Thymus (tissue), 11 donors: ENCODE results near the gene INSIG1. TPM values are rescaled to one million over a fixed set of nuclear protein-coding genes. Genes with fewer than 3 reads are reported as not detected.

Experiments
- DNase-seq, 9 donors: peaks; one replicate each; pipeline ENCODE4 v3.0.0-alpha.2; 2013; ENCODE audit warnings: low spot score in 9 of 9, low read depth in 6 of 9, missing footprints in 1 of 9
- H3K27ac ChIP-seq, 2 donors: one replicate each; pipeline ENCODE4 v1.5.1; 2013; ENCODE audit warnings: control low read depth in 1 of 2, low read depth in 1 of 2, low read length in 1 of 2, mild to moderate bottlenecking in 1 of 2, moderate library complexity in 1 of 2
- H3K27me3 ChIP-seq, 2 donors: one replicate each; pipeline ENCODE4 v1.5.1; 2013; ENCODE audit warnings: low read length in 1 of 2; ENCODE audit not compliant: control insufficient read depth in 2 of 2, insufficient read depth in 1 of 2
- H3K36me3 ChIP-seq, 2 donors: one replicate each; pipeline ENCODE4 v1.5.1; 2013; ENCODE audit warnings: low read length in 1 of 2, mild to moderate bottlenecking in 1 of 2, moderate library complexity in 1 of 2; ENCODE audit not compliant: control insufficient read depth in 2 of 2, insufficient read depth in 2 of 2
- H3K4me1 ChIP-seq, 2 donors: one replicate each; pipeline ENCODE4 v1.5.1; 2013; ENCODE audit warnings: low read length in 2 of 2; ENCODE audit not compliant: control insufficient read depth in 2 of 2, insufficient read depth in 2 of 2
- H3K4me3 ChIP-seq, 2 donors: one replicate each; pipeline ENCODE4 v1.5.1; 2013; ENCODE audit warnings: low read length in 2 of 2, control low read depth in 1 of 2, mild to moderate bottlenecking in 1 of 2
- H3K9me3 ChIP-seq, 2 donors: one replicate each; pipeline ENCODE4 v1.5.1; 2013; ENCODE audit warnings: low read length in 1 of 2, mild to moderate bottlenecking in 1 of 2; ENCODE audit not compliant: control insufficient read depth in 2 of 2, insufficient read depth in 1 of 2
- WGBS: extraction: QIAGEN DNeasy Blood & Tissue Kit; methylation state at CpG from one replicate; pipeline ENCODE4 v1.1.7; 2013; 5-methylcytosine and 5-hydroxymethylcytosine counted together
- polyA plus RNA-seq: library from polyadenylated mRNA; stranded (reverse); fragments of 200-250 nt; gene quantifications from one replicate; pipeline ENCODE4 v1.2.3, GENCODE V29; 2013
- total RNA-seq: library from RNA; stranded (reverse); fragments of 120-200 nt; gene quantifications from one replicate; pipeline ENCODE4 v1.2.4, GENCODE V29; 2013
- donor health status: healthy.

Gene INSIG1
- total and polyA plus RNA-seq, 2 donors: 37.1 to 50.2 TPM

GRCh38 chr7:155353256-155353897, 55.7 kb downstream of the INSIG1 start:
- WGBS: 69% methylated on average over 9 of the region's 9 CpGs
- H3K27me3 ChIP-seq: peaks cover 5 to 44% of the 10 kb centered on the region in 2 donors
- H3K36me3 ChIP-seq: no peaks in the 10 kb centered on the region
- no peaks in the 10 kb centered on the region for H3K4me1 ChIP-seq
- no peak for DNase-seq
- no peak overlapping the region for H3K4me3 ChIP-seq
- no peaks in the 10 kb centered on the region for H3K9me3 ChIP-seq
- no peak overlapping the region for H3K27ac ChIP-seq

- no peaks in the 10 kb centered on the region for H3K36me3 ChIP-seq
- WGBS: 81% methylated on average over 20 of the region's 20 CpGs
- no peak overlapping the region for H3K27ac ChIP-seq
- no peak for DNase-seq
- H3K4me3 ChIP-seq: no peak overlapping the region
- no peaks in the 10 kb centered on the region for H3K4me1 ChIP-seq
- H3K27me3 ChIP-seq: peaks cover 5 to 47% of the 10 kb centered on the region in 2 donors
- no peaks in the 10 kb centered on the region for H3K9me3 ChIP-seq
Observed at GRCh38 chr7:155354371-155355048, 56.8 kb downstream of the INSIG1 start.

GRCh38 chr7:155355176-155355575, 57.5 kb downstream of the INSIG1 start:
- Histone ChIP-seq H3K4me1 (no peaks in the 10 kb centered on the region), H3K4me3 (no peak overlapping the region), H3K36me3 (no peaks in the 10 kb centered on the region), H3K27me3 (peaks cover under 1 to 47% of the 10 kb centered on the region in 2 donors), H3K9me3 (no peaks in the 10 kb centered on the region), H3K27ac (no peak overlapping the region)
- 89% methylated on average over 11 of the region's 11 CpGs for WGBS
- DNase-seq: no peak

GRCh38 chr7:155355745-155356144, 58.1 kb downstream of the INSIG1 start:
- WGBS: 93% methylated on average over 8 of the region's 8 CpGs

GRCh38 chr7:155356323-155357105, 58.8 kb downstream of the INSIG1 start:
- Histone ChIP-seq H3K9me3 (no peaks in the 10 kb centered on the region), H3K36me3 (no peaks in the 10 kb centered on the region), H3K4me3 (no peak overlapping the region), H3K27me3 (peaks cover 0 to 60% of the 10 kb centered on the region in 2 donors), H3K4me1 (no peaks in the 10 kb centered on the region), H3K27ac (no peak overlapping the region)
- DNase-seq: no peak
- 59% methylated on average over 14 of the region's 14 CpGs for WGBS

More at GRCh38 chr7:155355745-155356144, 58.1 kb downstream of the INSIG1 start:
- no peak for DNase-seq
- no peaks in the 10 kb centered on the region for H3K36me3 ChIP-seq
- no peak overlapping the region for H3K27ac ChIP-seq
- H3K27me3 ChIP-seq: peaks cover 0 to 53% of the 10 kb centered on the region in 2 donors
- no peak overlapping the region for H3K4me3 ChIP-seq
- no peaks in the 10 kb centered on the region for H3K4me1 ChIP-seq
- H3K9me3 ChIP-seq: no peaks in the 10 kb centered on the region

- Histone ChIP-seq H3K9me3 (no peaks in the 10 kb centered on the region), H3K27me3 (peaks cover 0 to 66% of the 10 kb centered on the region in 2 donors), H3K4me1 (no peaks in the 10 kb centered on the region), H3K36me3 (no peaks in the 10 kb centered on the region), H3K27ac (no peak overlapping the region), H3K4me3 (no peak overlapping the region)
- DNase-seq: no peak
- 77% methylated on average over 14 of the region's 14 CpGs for WGBS
Observed at GRCh38 chr7:155357573-155358041, 59.9 kb downstream of the INSIG1 start.

GRCh38 chr7:155358066-155358947, 60.6 kb downstream of the INSIG1 start:
- Histone ChIP-seq H3K36me3 (no peaks in the 10 kb centered on the region), H3K27ac (no peak overlapping the region), H3K9me3 (no peaks in the 10 kb centered on the region), H3K4me3 (no peak overlapping the region), H3K4me1 (peaks cover 0 to under 1% of the 10 kb centered on the region in 2 donors), H3K27me3 (peaks cover 0 to 71% of the 10 kb centered on the region in 2 donors)
- no peak for DNase-seq
- 85% methylated on average over 40 of the region's 40 CpGs for WGBS

- Histone ChIP-seq H3K27me3 (peaks cover 0 to 78% of the 10 kb centered on the region in 2 donors), H3K9me3 (no peaks in the 10 kb centered on the region), H3K36me3 (no peaks in the 10 kb centered on the region), H3K4me3 (no peak overlapping the region), H3K4me1 (peaks cover 0 to 9% of the 10 kb centered on the region in 2 donors), H3K27ac (no peak overlapping the region)
- WGBS: 71% methylated on average over 16 of the region's 16 CpGs
- no peak for DNase-seq
Observed at GRCh38 chr7:155358948-155359712, 61.5 kb downstream of the INSIG1 start.
